GM06990 (cell line): Measurements from ENCODE around the gene CCDC197.
A peak's percentile ranks its signal among the peaks of the same experiment; 100 is the strongest.

ENCODE experiments used
- DNase-seq: peaks from one replicate; pipeline ENCODE4 v3.0.0-alpha.2; 2011; ENCODE audit not compliant: insufficient read length; ENCODE audit errors: extremely low read depth
- H3K27me3 ChIP-seq: replicated peaks from 2 replicates; pipeline ENCODE4 v1.6.0; 2011; ENCODE audit warnings: low read length; ENCODE audit not compliant: control insufficient read depth, insufficient read depth
- H3K36me3 ChIP-seq: 2 replicates; pipeline ENCODE4 v1.5.1; 2011; ENCODE audit warnings: low read length; ENCODE audit not compliant: control insufficient read depth, insufficient read depth
- H3K4me3 ChIP-seq: replicated peaks from 2 replicates; pipeline ENCODE4 v1.5.1; 2011; ENCODE audit warnings: low read depth, mild to moderate bottlenecking, control low read depth, low read length
- TF ChIP-seq, protein P1 (sequence below): IDR thresholded peaks from 2 replicates; pipeline ENCODE4 v1.5.1; 2011; ENCODE audit warnings: low read length, control low read depth, mild to moderate bottlenecking, inconsistent platforms; ENCODE audit not compliant: insufficient read depth, poor library complexity, severe bottlenecking

The CCDC197 gene

DNA sequence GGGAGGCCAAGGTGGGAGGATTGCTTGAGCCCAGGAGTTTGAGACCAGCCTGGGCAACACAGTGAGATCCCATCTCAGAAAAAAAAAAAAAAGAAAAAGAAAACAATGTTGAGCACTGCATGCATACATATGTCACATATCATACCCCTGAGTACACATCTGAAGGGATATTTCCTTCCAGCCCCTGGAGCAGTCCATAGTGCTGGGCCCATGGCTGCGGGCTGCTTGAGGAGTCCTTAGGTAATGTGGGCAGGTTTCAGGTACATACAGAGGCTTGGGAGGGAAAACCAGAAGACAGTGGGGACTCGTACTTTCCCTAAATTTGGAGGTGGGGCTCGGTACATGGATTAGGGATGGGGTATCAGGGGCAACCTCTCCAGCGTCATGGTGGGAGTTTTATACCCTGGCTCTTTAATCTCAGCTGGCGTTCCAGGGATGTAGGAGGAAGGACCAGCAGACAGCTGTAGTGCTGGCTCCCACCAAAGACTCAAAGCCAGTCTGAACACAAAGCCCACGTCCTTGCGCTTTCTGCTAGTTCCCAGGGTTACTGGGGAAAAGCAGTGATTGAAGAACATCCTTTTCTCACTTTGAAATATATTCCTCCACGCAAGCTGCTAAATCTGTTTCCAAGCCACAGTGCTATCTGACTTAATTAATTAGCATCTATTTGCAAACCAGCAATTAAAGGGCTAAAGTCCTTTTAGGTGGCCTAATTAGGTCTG is 34.2 kb downstream of the CCDC197 start:
- Histone ChIP-seq H3K36me3 (no peaks in the 10 kb centered on the region), H3K27me3 (no peaks in the 10 kb centered on the region), H3K4me3 (no peak overlapping the region)
- DNase-seq, result no peak
- TF ChIP-seq, protein P1, sequence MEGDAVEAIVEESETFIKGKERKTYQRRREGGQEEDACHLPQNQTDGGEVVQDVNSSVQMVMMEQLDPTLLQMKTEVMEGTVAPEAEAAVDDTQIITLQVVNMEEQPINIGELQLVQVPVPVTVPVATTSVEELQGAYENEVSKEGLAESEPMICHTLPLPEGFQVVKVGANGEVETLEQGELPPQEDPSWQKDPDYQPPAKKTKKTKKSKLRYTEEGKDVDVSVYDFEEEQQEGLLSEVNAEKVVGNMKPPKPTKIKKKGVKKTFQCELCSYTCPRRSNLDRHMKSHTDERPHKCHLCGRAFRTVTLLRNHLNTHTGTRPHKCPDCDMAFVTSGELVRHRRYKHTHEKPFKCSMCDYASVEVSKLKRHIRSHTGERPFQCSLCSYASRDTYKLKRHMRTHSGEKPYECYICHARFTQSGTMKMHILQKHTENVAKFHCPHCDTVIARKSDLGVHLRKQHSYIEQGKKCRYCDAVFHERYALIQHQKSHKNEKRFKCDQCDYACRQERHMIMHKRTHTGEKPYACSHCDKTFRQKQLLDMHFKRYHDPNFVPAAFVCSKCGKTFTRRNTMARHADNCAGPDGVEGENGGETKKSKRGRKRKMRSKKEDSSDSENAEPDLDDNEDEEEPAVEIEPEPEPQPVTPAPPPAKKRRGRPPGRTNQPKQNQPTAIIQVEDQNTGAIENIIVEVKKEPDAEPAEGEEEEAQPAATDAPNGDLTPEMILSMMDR, result no peak

DNA sequence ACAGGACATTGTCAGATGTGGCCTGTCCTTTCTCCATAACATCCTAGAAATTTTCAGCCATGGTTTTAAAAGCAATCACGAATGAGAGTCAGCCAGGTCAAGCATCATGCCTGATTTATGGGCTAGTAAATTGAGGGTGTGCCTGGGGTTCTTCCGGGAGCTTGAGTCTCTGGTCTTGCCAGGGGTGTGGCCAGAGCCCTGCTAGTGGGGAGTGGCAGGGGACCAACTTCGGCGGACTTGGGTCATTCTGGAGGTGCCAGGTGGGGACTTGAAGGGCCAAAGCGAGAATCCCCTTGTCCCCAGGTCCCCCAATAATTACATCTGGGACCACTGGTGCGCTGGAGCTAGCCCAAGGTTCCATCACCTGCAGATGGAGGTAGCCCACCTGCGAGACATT is 34.8 kb downstream of the CCDC197 start:
- DNase-seq, result no peak
- TF ChIP-seq, protein P1, result no peak

DNA sequence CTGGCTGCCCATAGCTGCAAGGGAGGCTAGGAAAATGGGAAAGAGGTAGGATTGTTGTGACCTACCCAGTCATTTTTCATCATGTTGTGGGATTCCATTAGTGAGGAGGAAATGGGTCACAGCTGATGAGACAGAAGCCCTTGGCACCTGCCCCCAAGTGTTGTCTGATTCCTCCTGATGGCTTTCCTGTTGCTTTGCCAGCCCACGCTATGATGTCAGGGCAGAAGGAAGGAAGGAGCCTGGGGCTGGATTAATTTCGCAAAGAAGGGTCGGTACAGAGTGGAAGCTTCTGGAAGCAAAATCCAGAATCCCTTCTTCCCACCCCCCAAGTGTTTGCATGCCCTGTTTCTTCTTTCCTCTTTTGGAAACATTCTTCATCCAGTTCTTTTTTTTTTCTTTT is 37.8 kb downstream of the CCDC197 start:
- H3K36me3 ChIP-seq, result no peaks in the 10 kb centered on the region
- H3K27me3 ChIP-seq, result no peaks in the 10 kb centered on the region; the same call in 1 of the 2 replicates
- TF ChIP-seq, protein P1, result no peak
- DNase-seq, result no peak
- no peak overlapping the region for H3K4me3 ChIP-seq

More for the DNA sequence above, 34.8 kb downstream of the CCDC197 start:
- H3K4me3 ChIP-seq, result no peak overlapping the region
- no peaks in the 10 kb centered on the region for H3K36me3 ChIP-seq
- no peaks in the 10 kb centered on the region for H3K27me3 ChIP-seq

DNA sequence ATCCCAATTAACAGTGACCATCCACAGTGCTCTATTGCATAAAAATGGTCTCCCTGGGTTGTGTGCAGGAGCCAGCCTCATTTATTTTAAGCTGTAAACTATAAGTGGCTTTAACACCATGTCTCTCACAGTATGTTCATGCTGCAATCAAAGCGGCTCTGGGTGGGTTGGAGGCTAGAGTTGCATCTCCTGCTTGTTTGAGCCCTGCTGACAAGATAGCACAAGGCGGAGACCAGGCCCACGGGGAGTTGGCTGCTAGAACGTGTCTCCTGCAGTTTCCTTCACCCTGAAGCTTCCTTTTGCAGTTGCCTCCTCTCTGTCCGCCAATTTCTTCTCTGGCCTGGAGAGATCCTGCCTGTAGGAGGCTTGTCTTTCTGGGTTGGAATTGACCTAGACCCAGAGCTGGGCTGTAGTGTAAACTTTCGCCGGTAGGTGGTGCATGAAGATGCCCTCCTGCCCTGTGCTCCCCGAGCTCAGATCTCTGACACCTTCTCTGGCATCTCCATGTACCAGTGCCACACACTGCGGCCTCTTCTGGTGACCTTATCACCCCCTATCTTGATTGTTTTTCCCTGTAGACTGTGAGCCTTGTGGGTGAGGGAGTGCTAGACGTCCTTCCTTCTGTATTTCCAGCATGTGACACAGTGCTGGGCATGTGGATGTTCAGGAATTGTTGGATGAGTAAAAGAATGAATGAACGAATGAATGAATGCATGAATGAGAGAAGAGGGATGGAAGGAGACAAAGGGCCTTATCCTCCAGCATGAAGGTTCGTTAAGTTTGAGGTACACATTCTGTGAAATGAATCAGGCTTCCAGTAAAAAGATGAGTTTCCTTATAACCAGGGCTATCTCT is 39.4 kb downstream of the CCDC197 start:
- Histone ChIP-seq H3K36me3 (no peaks in the 10 kb centered on the region), H3K27me3 (no peaks in the 10 kb centered on the region; the same call in 1 of the 2 replicates), H3K4me3 (no peak overlapping the region)
- DNase-seq, result no peak
- TF ChIP-seq, protein P1, result peak; percentile 93

DNA sequence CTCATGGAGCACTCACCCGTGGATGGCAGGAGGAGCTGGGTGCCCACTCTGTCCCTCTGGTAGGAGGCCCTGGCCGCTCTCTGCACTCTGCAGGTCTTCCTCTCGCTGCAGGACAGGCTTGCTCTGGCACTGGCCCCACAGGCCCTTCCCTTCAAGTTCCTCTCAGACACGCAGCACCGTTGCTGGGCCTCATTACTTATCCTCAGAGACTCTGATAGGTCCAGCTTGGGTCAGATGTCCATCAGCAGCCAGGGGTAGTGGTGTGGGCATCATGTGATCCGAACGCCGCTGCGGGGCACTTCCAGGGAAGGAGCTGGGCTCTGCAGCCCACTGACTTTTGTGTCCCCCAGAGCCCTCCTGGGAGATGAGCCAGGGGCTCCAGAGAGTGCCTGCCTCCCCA is 40.9 kb downstream of the CCDC197 start:
- no peaks in the 10 kb centered on the region; the same call in 1 of the 2 replicates for H3K27me3 ChIP-seq
- TF ChIP-seq, protein P1, result no peak
- no peak for DNase-seq
- H3K36me3 ChIP-seq, result no peaks in the 10 kb centered on the region
- H3K4me3 ChIP-seq, result no peak overlapping the region
